Hepatocyte (in vitro differentiated cells): ENCODE results near the gene DHX35. TPM values are rescaled to one million over a fixed set of nuclear protein-coding genes. Genes with fewer than 3 reads are reported as not detected.
A peak's percentile ranks its signal among the peaks of the same experiment; 100 is the strongest.

Source experiments
- DNase-seq: peaks from one replicate; pipeline ENCODE4 v3.0.0-alpha.2; 2016; ENCODE audit warnings: low spot score
- H2AFZ ChIP-seq: fragments of 200-600 bp; sonication (generic); 2 replicates; pipeline ENCODE4 v1.6.0; 2016; ENCODE audit warnings: antibody characterized with exemption, mild to moderate bottlenecking
- H3K27ac ChIP-seq: fragments of 200-600 bp; sonication (generic); 2 replicates; pipeline ENCODE4 v1.5.1; 2016; ENCODE audit warnings: mild to moderate bottlenecking
- H3K27me3 ChIP-seq: fragments of 200-600 bp; sonication (generic); 2 replicates; pipeline ENCODE4 v1.6.1; 2016
- H3K36me3 ChIP-seq: fragments of 200-600 bp; sonication (generic); replicated peaks from 2 replicates; pipeline ENCODE4 v1.5.1; 2016; ENCODE audit warnings: low read depth; ENCODE audit not compliant: insufficient read depth
- H3K4me1 ChIP-seq: fragments of 200-600 bp; sonication (generic); 2 replicates; pipeline ENCODE4 v1.5.1; 2016; ENCODE audit warnings: mild to moderate bottlenecking, moderate library complexity; ENCODE audit not compliant: insufficient read depth
- H3K4me2 ChIP-seq: fragments of 200-600 bp; sonication (generic); 2 replicates; pipeline ENCODE4 v1.6.0; 2016
- H3K4me3 ChIP-seq: fragments of 200-600 bp; sonication (generic); 2 replicates; pipeline ENCODE4 v1.5.1; 2016; ENCODE audit warnings: mild to moderate bottlenecking
- H3K79me2 ChIP-seq: fragments of 200-600 bp; sonication (generic); 2 replicates; pipeline ENCODE4 v1.6.0; 2017; ENCODE audit warnings: mild to moderate bottlenecking
- H3K9me2 ChIP-seq: fragments of 200-600 bp; sonication (generic); replicated peaks from 2 replicates; pipeline ENCODE4 v1.6.0; 2017; ENCODE audit warnings: mild to moderate bottlenecking; ENCODE audit not compliant: insufficient read depth
- H3K9me3 ChIP-seq: fragments of 200-600 bp; sonication (generic); 2 replicates; pipeline ENCODE4 v1.5.1; 2016; ENCODE audit warnings: low read depth, mild to moderate bottlenecking
- H4K20me1 ChIP-seq: fragments of 200-600 bp; sonication (generic); 2 replicates; pipeline ENCODE4 v1.6.0; 2016; ENCODE audit warnings: mild to moderate bottlenecking; ENCODE audit not compliant: insufficient read depth, poor library complexity, severe bottlenecking
- CTCF ChIP-seq: fragments of 200-600 bp; sonication (generic); IDR thresholded peaks from 2 replicates; pipeline ENCODE4 v1.5.1; 2016; ENCODE audit warnings: antibody characterized with exemption, mild to moderate bottlenecking; ENCODE audit not compliant: poor library complexity
- EZH2 ChIP-seq: fragments of 200-600 bp; sonication (generic); IDR thresholded peaks from 2 replicates; pipeline ENCODE4 v1.6.1; 2016; ENCODE audit warnings: antibody characterized with exemption, mild to moderate bottlenecking, borderline replicate concordance
- EZH2phosphoT487 ChIP-seq: fragments of 200-600 bp; sonication (generic); IDR thresholded peaks from one replicate; pipeline ENCODE4 v1.6.1; 2018; ENCODE audit warnings: antibody characterized with exemption, mild to moderate bottlenecking, low read depth, moderate library complexity; ENCODE audit not compliant: unreplicated experiment, severe bottlenecking
- WGBS: methylation state at CpG from one replicate; pipeline ENCODE4 v1.1.6; 2016; ENCODE audit warnings: low lambda C conversion rate; ENCODE audit errors: missing lambda C conversion rate; 5-methylcytosine and 5-hydroxymethylcytosine counted together
- polyA plus RNA-seq: library from polyadenylated mRNA; unstranded; fragments of >200 nt; fragmentation: Nextera tagmentation; extraction: Ambion mirVana; gene quantifications from 2 replicates; pipeline ENCODE4 v1.2.1, GENCODE V29; 2016
- total RNA-seq: library from RNA; depleted of rRNA; stranded (reverse); fragments of >200 nt; gene quantifications from 2 replicates; pipeline ENCODE4 v1.2.3, GENCODE V29; 2014

DHX35 gene
- total and polyA plus RNA-seq, 2 experiments from 2014 or later: 4.4 to 10.6 TPM

- no peaks in the 10 kb centered on the region for H3K79me2 ChIP-seq
- H3K36me3 ChIP-seq: no peaks in the 10 kb centered on the region
- no peaks in the 10 kb centered on the region for H3K27me3 ChIP-seq
- DNase-seq: no peak
- no peak overlapping the region for H2AFZ ChIP-seq
- H4K20me1 ChIP-seq: no peaks in the 10 kb centered on the region
- H3K4me2 ChIP-seq: no peak overlapping the region
- 83% methylated on average over 6 of the region's 6 CpGs for WGBS
- TF ChIP-seq EZH2: no peak
- TF ChIP-seq EZH2phosphoT487: no peak
- TF ChIP-seq CTCF: no peak
- no peaks in the 10 kb centered on the region for H3K9me2 ChIP-seq
- no peaks in the 10 kb centered on the region for H3K4me1 ChIP-seq
- no peaks in the 10 kb centered on the region for H3K9me3 ChIP-seq
- H3K4me3 ChIP-seq: no peak overlapping the region
- no peak overlapping the region for H3K27ac ChIP-seq
Measured at GRCh38 chr20:38999965-39000910, 38.1 kb downstream of the DHX35 start.

GRCh38 chr20:39004508-39004907, 42.4 kb downstream of the DHX35 start:
- 60% methylated on average over 1 of the region's 1 CpG for WGBS
- Histone ChIP-seq H2AFZ (no peak overlapping the region), H3K9me3 (no peaks in the 10 kb centered on the region), H3K4me3 (no peak overlapping the region), H4K20me1 (no peaks in the 10 kb centered on the region), H3K9me2 (no peaks in the 10 kb centered on the region), H3K27me3 (no peaks in the 10 kb centered on the region), H3K4me1 (no peaks in the 10 kb centered on the region), H3K27ac (no peak overlapping the region), H3K4me2 (no peak overlapping the region), H3K79me2 (no peaks in the 10 kb centered on the region), H3K36me3 (no peaks in the 10 kb centered on the region)
- peak; percentile 20 for DNase-seq
- TF ChIP-seq EZH2 (no peak), EZH2phosphoT487 (no peak), CTCF (no peak)

GRCh38 chr20:39009348-39009747, 47.2 kb downstream of the DHX35 start:
- Histone ChIP-seq H3K79me2 (no peaks in the 10 kb centered on the region), H3K4me1 (no peaks in the 10 kb centered on the region), H3K9me3 (no peaks in the 10 kb centered on the region), H3K27me3 (no peaks in the 10 kb centered on the region), H2AFZ (no peak overlapping the region), H3K4me2 (no peak overlapping the region), H4K20me1 (no peaks in the 10 kb centered on the region), H3K4me3 (no peak overlapping the region), H3K36me3 (no peaks in the 10 kb centered on the region), H3K27ac (no peak overlapping the region), H3K9me2 (no peaks in the 10 kb centered on the region)
- no peak for TF ChIP-seq CTCF
- TF ChIP-seq EZH2phosphoT487: no peak
- TF ChIP-seq EZH2: no peak
- no peak for DNase-seq
- WGBS: 97% methylated on average over 1 of the region's 1 CpG
